Fibroblast of skin of abdomen (primary cell): ENCODE results near the gene ZNF511.

Experiments used
- DNase-seq: peaks from one replicate; pipeline ENCODE4 v3.0.0-alpha.2; 2013

ZNF511 gene

GRCh38 chr10:133336577-133337369 is 28.1 kb downstream of the ZNF511 start, which contains the start of gene CALY:
Gene CALY (minus strand): TSS chr10:133336896. CDS start chr10:133328989, 7,907 bp downstream.
- DNase-seq, result no peak

- no peak for DNase-seq
Measured at GRCh38 chr10:133337370-133337725, 28.6 kb downstream of the ZNF511 start.

DNA sequence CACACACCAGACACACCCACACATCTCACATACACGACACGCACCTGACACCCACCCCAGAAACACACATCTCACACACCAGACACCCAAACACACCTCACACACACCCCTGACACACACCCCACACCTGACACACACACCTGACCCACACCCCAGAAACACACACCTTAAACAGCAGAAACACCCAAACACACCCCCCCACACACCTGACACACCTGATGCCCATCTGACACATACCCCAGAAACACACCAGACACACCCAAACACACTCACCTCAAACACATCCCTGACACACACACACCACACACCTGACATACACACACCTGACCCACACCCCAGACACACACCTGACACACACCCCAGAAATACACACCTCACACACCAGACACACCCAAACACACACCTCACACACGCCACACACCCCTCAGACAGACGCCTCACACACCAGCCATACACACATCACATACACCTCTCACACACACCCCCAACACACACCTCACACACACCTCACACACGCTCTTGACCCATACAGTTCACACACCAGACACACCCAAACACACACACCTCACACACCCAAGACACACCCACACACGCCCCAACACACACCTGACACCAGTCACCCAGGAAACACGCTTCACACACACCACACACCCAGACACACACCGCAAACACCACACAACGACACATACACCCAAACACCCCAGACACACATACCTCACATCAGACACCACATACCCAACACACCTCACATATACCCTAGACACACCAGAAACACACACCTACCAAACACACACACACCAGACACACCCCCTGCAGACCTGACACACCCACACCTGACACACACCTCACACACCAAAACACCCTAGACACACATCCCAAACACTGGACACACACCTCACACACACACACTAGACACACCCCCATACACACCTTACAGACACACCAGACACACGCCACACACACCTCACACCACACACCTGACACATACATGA is 29.7 kb downstream of the ZNF511 start:
- no peak for DNase-seq

GRCh38 chr10:133339708-133340380 is 31.1 kb downstream of the ZNF511 start:
- no peak for DNase-seq

GRCh38 chr10:133341983-133342382 is 33.3 kb downstream of the ZNF511 start:
- no peak for DNase-seq

GRCh38 chr10:133342942-133343341 is 34.2 kb downstream of the ZNF511 start:
- no peak for DNase-seq

GRCh38 chr10:133343558-133343957 is 34.8 kb downstream of the ZNF511 start:
- no peak for DNase-seq

- no peak for DNase-seq
Measured at GRCh38 chr10:133344236-133344635, 35.5 kb downstream of the ZNF511 start.

GRCh38 chr10:133346413-133346812 is 37.7 kb downstream of the ZNF511 start:
- no peak for DNase-seq

DNA sequence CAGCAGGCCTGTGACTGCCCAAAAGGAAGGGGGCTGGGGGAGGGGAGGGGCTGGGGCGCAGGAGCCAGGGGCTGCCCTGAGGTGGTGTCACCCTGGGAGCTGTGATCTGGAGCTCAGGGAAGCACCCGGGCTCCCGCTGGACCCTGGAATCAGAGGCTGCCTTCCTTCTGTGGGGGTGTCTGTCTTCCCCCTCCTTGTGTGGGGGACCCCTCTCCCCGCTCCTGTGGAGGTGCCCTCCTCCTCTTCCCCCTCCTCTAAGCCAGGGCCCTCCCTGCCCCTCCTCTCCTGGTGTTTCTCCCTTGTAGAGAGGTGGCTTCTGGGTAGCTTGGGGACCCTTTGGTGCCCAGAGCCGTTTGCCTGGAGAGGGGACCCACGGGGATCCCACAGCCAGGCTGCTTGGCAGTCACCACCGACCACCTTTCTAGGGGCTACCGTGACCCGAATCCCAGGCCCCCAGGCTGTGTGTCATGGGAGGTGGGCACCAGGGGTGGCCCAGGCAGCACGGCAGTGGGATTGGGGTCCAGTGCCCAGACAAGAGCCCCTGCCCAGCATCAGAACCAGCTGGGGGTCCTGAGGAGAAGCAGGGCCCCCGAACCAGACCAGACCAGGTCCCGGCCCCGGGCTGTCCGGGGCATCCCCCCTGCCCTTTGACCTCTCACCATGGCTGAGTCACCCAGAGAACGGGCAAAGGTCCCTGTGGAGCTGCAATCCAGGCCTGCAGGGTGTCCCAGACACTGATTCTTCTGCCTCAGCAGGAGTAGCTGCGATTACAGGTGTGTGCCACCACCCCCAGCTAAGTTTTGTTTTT is 39.2 kb downstream of the ZNF511 start:
- DNase-seq, result no peak

GRCh38 chr10:133349160-133349568 is 40.5 kb downstream of the ZNF511 start:
- DNase-seq, result no peak

DNA sequence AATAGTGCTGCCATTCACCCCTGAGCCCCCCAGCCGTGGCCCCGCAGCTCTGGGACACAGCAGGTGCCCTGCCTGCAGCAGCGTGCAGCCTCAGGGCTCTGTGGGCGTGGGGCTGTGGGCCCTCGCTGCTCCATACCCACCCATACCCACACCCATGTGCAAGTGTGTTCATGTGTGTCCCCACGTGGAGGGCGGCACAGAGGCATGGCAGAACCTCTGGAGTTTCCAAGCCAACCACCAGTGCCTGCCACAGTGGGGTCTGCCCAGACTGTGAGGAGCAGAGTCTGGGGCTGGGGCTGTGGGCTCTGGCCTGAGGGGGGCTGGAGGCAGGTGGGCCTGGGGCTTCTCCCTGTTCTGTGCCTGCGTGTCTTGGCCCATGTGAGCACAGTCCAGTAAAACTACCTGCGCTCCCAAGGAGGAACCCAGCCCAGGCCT is 40.9 kb downstream of the ZNF511 start:
- no peak for DNase-seq

- no peak for DNase-seq
Measured at GRCh38 chr10:133350283-133350949, 41.7 kb downstream of the ZNF511 start.

GRCh38 chr10:133350950-133351329 is 42.2 kb downstream of the ZNF511 start:
- no peak for DNase-seq

DNA sequence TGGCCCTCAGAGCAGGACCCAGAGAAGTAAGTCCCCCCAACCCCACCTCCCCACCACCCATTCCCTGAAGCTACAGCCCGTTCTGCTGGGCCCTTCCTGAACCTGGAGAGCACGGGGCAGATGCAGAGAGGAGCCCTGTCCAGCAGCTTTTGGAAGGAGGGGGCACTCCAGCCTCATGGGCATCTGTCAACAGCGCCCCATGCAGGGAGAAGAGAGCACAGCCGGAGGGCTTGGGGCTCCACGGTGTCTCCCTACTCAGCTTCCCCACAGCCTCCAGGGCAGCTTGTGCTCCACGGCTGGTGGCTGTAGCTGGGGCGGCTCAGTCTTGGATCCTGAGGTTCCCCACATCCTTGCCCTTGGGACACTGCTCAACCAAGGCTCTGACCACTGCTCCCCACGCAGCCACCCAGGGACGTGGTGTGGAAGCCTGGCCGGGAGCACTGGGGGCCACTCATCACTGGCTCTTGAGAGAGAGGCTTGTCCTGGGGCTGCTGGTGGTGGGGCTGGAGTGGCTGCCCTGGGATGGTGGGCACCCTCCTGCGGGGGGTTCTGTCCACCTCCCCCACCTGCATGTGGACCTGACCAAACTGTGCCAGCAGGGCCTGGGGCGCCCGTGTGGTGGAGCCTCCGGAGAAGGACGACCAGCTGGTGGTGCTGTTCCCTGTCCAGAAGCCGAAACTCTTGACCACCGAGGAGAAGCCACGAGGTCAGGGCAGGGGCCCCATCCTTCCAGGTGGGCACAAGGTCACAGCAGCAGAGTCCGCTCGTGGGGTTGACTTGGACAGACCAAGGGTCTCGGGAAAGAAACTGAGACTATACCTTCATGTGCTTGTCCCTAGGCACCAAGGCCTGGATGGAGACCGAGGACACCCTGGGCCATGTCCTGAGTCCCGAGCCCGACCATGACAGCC is 42.9 kb downstream of the ZNF511 start:
- DNase-seq, result no peak

- DNase-seq, result no peak
Measured at GRCh38 chr10:133353202-133353959, 44.7 kb downstream of the ZNF511 start.

DNA sequence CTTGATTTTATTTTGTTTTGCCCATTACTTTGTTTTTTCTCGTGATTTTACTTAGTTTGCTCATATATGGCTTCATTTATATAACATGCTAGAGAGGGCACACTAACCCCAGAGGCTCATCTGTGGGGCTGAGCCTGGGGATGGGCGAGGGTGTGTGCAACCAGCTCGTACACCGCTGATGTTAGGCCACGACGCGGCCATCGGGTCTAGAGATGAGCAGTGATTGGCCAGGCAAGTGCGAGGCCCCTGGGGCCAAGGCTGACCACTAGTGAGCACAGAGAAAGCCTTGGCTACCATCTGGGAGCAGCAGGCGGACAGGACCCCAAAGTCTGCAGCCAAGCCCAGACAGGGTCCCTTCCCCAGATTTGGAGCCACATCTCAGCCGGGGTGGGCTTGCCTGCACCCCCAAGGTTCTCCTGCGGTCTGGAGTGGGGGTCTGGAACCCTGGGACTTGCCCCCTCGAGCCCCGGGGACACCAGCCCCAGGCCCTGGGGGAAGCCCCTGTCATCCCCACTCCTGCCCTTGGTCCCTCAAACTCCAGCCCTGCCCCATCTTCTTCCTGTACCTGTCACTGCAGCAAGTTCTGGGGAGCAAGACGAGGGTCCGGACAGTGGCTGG is 45.4 kb downstream of the ZNF511 start:
- DNase-seq, result no peak

- DNase-seq, result no peak
Measured at GRCh38 chr10:133354672-133355240, 46.0 kb downstream of the ZNF511 start.

DNA sequence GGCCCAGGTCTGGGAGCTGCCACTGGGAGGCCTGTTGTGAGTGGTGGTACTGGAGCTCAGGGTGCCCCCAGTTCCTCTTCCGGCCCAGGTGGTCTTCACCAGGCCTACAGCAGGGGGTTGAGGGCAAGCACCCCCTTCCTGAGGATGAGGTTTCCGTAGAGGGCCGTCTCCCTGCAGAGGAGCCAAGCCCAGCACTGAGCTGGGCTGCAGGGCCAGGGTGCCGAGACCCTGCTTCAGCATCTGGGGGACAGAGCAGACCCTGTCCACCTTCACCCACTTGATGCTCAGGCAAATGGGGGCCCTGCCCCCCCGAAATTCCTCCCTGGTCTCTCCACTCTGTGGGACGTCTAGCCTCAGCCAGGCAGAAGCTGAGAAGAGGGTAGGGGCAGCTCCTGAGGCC is 46.6 kb downstream of the ZNF511 start:
- DNase-seq, result no peak
